Ovary (tissue), 9 donors: ENCODE results near the gene SLC25A5. TPM values are rescaled to one million over a fixed set of nuclear protein-coding genes. Genes with fewer than 3 reads are reported as not detected.

Source experiments
- DNase-seq, 5 donors: peaks; one replicate each; pipeline ENCODE4 v3.0.0-alpha.2; 2019 to 2020
- H3K27ac ChIP-seq, 2 donors: fragments of 200-600 bp; one replicate each; pipeline versions ENCODE4 v1.5.1 to v1.8.0; 2019 to 2022
- H3K27me3 ChIP-seq: fragments of 200-600 bp; one replicate; pipeline ENCODE4 v1.8.0; 2022
- H3K36me3 ChIP-seq: fragments of 200-600 bp; sonication (generic); one replicate; pipeline ENCODE4 v1.5.1; 2019
- H3K4me1 ChIP-seq: one replicate; pipeline ENCODE4 v1.8.1; 2013; ENCODE audit warnings: mild to moderate bottlenecking, moderate library complexity; ENCODE audit not compliant: insufficient read depth
- H3K4me3 ChIP-seq: fragments of 200-600 bp; sonication (generic); one replicate; pipeline ENCODE4 v1.5.1; 2017
- H3K9me3 ChIP-seq, 2 donors: fragments of 200-600 bp in 1 of 2; sonication (generic) in 1 of 2; one replicate each; pipeline versions ENCODE4 v1.5.1 to v1.8.1; 2013 to 2019; ENCODE audit warnings: mild to moderate bottlenecking in 1 of 2, moderate library complexity in 1 of 2
- CTCF ChIP-seq, 3 donors: fragments of 450-650 bp in 2 of 3; fragments of 200-600 bp in 1 of 3; IDR thresholded peaks; one replicate each; pipeline versions ENCODE4 v1.5.1 to v1.8.0; 2016 to 2022; ENCODE audit warnings: antibody characterized with exemption in 3 of 3, mild to moderate bottlenecking in 1 of 3
- EP300 ChIP-seq: sonication (generic); formaldehyde crosslinking; IDR thresholded peaks from one replicate; pipeline ENCODE4 v1.6.1; 2017; ENCODE audit warnings: antibody characterized with exemption
- POLR2A ChIP-seq: fragments of 450-650 bp; IDR thresholded peaks from one replicate; pipeline ENCODE4 v1.6.1; 2017; ENCODE audit warnings: antibody characterized with exemption, mild to moderate bottlenecking, moderate library complexity
- WGBS, 3 donors: extraction: QIAGEN DNeasy Blood & Tissue Kit in 1 of 3; methylation state at CpG; one replicate each; pipeline versions ENCODE4 v1.1.5 to v1.1.7; 2013 to 2017; 5-methylcytosine and 5-hydroxymethylcytosine counted together
- intact Hi-C, 4 donors: fragments of 100-400 bp; cut with DNase I; formaldehyde crosslinking; loops; one replicate each; pipeline versions ENCODE4 v1.11.0 to v1.15.1; 2022 to 2023
- polyA plus RNA-seq, 2 donors: library from polyadenylated mRNA; stranded (reverse); fragments of 200-250 nt in 1 of 2; fragments of 350-450 nt in 1 of 2; fragmentation: Illumina TruSeq in 1 of 2; extraction: RNeasy Lipid Tissue Mini Kit (QIAGEN cat#74804) in 1 of 2; gene quantifications; one replicate each; pipeline ENCODE4 v1.2.3, GENCODE V29; 2013 to 2014
- total RNA-seq, 7 donors: library from RNA; depleted of rRNA in 2 of 7; stranded (reverse); fragments of >200 nt in 2 of 7; fragmentation: NEBNext Ultra II Directional in 3 of 7; extraction: Animal tissue kit (Norgen Biotek cat#: 25700) in 3 of 7; gene quantifications; one replicate each; pipeline versions ENCODE4 v1.1.0 to v1.2.4, GENCODE V29; 2016 to 2023
- donor health status: DM: no; HTN: no; CAD: no; lungs with moderate emphysema.
- donor health status: DM: no; HTN: no; CAD: no.
- donor health status: Bipolar disorder and iron deficiency.
- donor health status: DM: yes; HTN: yes; CAD: no.
- donor health status: DM: no; HTN: no; CAD: no.
- donor health status: DM: yes; HTN: yes; CAD: no.

SLC25A5 gene
- total and polyA plus RNA-seq, 9 donors: 97.2 to 214 (median 147) TPM

- intact Hi-C loops: no loop called here
- peak overlapping the region in 1 of 2 donors; percentile 82 for H3K27ac ChIP-seq
- H3K27me3 ChIP-seq: no peaks in the 10 kb centered on the region
- H3K4me1 ChIP-seq: no peaks in the 10 kb centered on the region
- no peak for DNase-seq
- H3K36me3 ChIP-seq: no peaks in the 10 kb centered on the region
- peak overlapping the region; percentile 82 for H3K4me3 ChIP-seq
- TF ChIP-seq POLR2A: no peak
- TF ChIP-seq CTCF (IDR thresholded peaks at IDR 0.05): no peak
- TF ChIP-seq EP300: no peak
- no peaks in the 10 kb centered on the region for H3K9me3 ChIP-seq
- WGBS, 3 donors: 38 to 58% (median 52%) methylated on average over 5 to 8 of the region's 8 CpGs
These were observed 1.0 kb downstream of the SLC25A5 start for GRCh38 chrX:119469313-119469635.

- 71 to 77% (median 75%) methylated on average over 23 of the region's 23 CpGs for WGBS, 3 donors
- TF ChIP-seq POLR2A: no peak
- TF ChIP-seq CTCF (IDR thresholded peaks at IDR 0.05): no peak
- no peak for TF ChIP-seq EP300
- H3K4me3 ChIP-seq: no peak overlapping the region
- DNase-seq: no peak
- H3K27ac ChIP-seq: no peak overlapping the region
- no peaks in the 10 kb centered on the region for H3K4me1 ChIP-seq
- no peaks in the 10 kb centered on the region for H3K36me3 ChIP-seq
- H3K9me3 ChIP-seq: no peaks in the 10 kb centered on the region
- intact Hi-C loops: no loop called here
- no peaks in the 10 kb centered on the region for H3K27me3 ChIP-seq
These were observed 6.6 kb downstream of the SLC25A5 start for GRCh38 chrX:119474615-119475388.

DNA sequence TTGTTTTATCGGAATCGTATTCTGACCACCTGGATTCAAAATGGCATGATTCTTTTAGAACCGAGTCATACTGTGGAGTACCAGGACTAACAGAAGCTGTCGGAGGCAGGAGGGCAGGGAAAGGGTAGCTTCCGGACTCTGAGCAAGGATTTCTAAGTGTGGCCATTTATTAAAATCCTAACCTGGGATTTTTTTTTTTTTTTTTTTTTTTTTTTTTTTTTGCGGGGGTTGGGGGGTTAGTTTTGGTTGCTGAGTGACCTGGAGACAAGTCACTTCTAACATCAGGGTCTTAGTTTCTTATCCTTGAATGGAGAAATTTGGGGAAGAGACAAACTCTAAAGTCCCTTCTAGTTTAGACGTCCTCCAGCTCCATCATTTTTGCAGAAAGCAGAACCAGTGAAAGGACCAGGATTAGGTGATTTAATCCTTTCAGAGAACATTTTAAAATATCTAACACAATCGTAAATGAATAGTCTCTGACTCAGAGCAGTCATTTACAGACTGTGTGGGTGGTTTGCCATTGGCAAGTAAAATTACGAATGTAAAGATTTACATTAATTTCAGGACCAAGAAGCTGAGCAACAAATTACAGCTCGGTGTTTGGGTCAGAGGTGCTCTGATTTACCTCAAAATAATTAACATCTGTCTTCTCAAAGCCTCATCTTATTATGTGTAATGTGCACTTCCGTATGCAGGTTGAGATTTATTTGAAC is 7.3 kb downstream of the SLC25A5 start:
- Histone ChIP-seq H3K27me3 (no peaks in the 10 kb centered on the region), H3K4me3 (no peak overlapping the region), H3K4me1 (no peaks in the 10 kb centered on the region), H3K9me3 (no peaks in the 10 kb centered on the region), H3K27ac (no peak overlapping the region), H3K36me3 (no peaks in the 10 kb centered on the region)
- DNase-seq: no peak
- no peak for TF ChIP-seq EP300
- no peak for TF ChIP-seq POLR2A
- no peak for TF ChIP-seq CTCF (IDR thresholded peaks at IDR 0.05)
- intact Hi-C loops: no loop called here
- 66 to 72% (median 70%) methylated on average over 11 of the region's 11 CpGs for WGBS, 3 donors

- H3K27me3 ChIP-seq: no peaks in the 10 kb centered on the region
- H3K36me3 ChIP-seq: no peaks in the 10 kb centered on the region
- no peak overlapping the region for H3K4me3 ChIP-seq
- intact Hi-C loops: no loop called here
- no peak overlapping the region for H3K27ac ChIP-seq
- TF ChIP-seq CTCF (IDR thresholded peaks at IDR 0.05) (no peak), POLR2A (no peak), EP300 (no peak)
- 39 to 42% (median 39%) methylated on average over 3 of the region's 3 CpGs for WGBS, 3 donors
- no peaks in the 10 kb centered on the region for H3K9me3 ChIP-seq
- peak in 2 of 5 donors; percentile 20 to 36 for DNase-seq
- no peaks in the 10 kb centered on the region for H3K4me1 ChIP-seq
These were observed 9.6 kb downstream of the SLC25A5 start for GRCh38 chrX:119477812-119478232.
